Stimulated activated CD4-positive, alpha-beta T cell treated with anti-CD3 and anti-CD28 coated beads, Interleukin-15, amount 100 ng/mL, for 48 hours (primary cell): ENCODE results near the gene NTN1.
"Not testable (repeated sequence)": the region's sequence is repeated elsewhere in the genome, so short reads cannot be mapped to it uniquely, and the experiment has no call there.

Source experiments
- DNase-seq, 2 donors: peaks; one replicate each; pipeline ENCODE4 v3.0.0-alpha.2; 2020; ENCODE audit warnings: low read depth in 2 of 2

The NTN1 gene

GRCh38 chr17:9021158-9021991 is at the start of gene NTN1:
TSS of gene NTN1 (plus strand) at chr17:9021510. CDS start at chr17:9022374, 864 bp downstream.
- DNase-seq: peak in 1 of 2 donors; percentile 47

GRCh38 chr17:8975091-8975725 is 46.1 kb upstream of the NTN1 start:
- DNase-seq: no peak

DNA sequence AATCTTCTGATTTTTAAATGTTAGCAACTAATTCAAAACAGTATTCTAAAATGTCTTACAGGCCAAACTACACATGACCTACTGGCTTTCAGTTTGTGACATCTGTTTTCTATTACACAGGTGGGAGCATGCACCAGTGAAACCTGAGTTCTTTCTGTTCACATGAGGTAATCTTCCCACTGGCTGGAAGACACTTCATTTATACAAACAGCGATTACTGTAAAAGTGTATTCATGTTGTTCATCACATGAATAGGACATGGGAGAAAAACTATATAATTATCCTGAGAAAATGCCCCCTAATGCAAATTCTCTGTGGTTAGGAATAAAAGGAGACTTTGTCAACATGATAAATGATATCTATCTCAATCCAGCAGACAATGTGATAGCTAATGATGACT is 44.7 kb upstream of the NTN1 start:
- DNase-seq: no peak

- no peak for DNase-seq
Observed at GRCh38 chr17:8979715-8980114, 41.6 kb upstream of the NTN1 start.

GRCh38 chr17:8981443-8981842 is 39.9 kb upstream of the NTN1 start:
- no peak for DNase-seq

- not testable (repeated sequence) for DNase-seq
Observed at GRCh38 chr17:8984225-8984624, 37.1 kb upstream of the NTN1 start.

DNA sequence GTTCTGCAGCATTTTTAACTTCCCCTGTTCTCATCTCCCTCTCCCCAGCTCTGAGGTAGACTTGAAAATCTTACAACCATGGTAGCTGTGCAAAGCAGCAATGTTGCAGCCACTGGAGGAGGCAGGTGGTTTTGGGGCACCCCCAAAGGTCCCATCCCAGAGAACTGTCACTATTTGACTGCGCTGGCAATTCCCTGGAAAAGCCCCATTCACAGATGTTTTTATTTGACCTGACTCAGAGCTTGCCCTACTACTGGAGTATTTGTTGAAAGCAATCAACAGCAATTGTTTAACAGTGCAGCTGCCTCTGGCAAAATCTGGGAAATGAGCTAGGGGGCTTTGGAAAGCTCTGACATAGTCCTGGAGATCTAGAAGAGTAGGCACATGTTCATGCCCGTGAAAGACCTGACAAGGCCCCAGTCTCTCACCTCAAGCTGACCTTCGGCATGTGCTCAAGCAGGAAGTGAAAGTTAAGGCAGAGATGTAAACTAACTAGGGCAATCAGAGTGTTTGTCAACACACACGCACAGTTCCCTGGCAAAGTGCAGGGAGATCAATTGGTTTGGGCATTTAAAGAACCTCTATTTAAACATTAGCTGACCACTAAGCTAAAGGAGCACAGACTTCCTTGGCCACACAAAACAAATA is 36.1 kb upstream of the NTN1 start:
- no peak for DNase-seq

DNA sequence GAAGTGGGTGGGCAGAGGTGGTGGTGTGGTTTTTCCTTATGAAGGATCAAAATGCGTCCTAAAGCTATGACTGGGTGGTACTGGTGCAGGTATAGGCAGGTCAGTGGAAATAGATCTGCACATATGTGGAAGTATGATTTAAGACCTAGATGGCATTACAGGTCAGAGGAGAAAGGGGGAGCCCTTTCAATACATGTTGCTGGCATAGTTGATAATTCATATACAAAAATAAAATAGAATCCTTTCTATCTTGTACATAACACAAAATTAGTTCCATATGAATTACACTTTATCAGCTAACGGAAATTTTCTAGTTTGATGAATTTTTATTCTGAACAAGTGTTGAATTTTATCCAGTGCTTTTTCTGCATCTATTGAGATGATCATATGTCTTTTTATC is 35.0 kb upstream of the NTN1 start:
- no peak for DNase-seq

- not testable (repeated sequence) for DNase-seq
Observed at GRCh38 chr17:8988263-8988935, 32.9 kb upstream of the NTN1 start.

- DNase-seq: peak; percentile 44 to 63
Observed at GRCh38 chr17:8991514-8992285, 29.6 kb upstream of the NTN1 start.

GRCh38 chr17:8994319-8994718 is 27.0 kb upstream of the NTN1 start:
- DNase-seq: peak; percentile 39 to 72

DNA sequence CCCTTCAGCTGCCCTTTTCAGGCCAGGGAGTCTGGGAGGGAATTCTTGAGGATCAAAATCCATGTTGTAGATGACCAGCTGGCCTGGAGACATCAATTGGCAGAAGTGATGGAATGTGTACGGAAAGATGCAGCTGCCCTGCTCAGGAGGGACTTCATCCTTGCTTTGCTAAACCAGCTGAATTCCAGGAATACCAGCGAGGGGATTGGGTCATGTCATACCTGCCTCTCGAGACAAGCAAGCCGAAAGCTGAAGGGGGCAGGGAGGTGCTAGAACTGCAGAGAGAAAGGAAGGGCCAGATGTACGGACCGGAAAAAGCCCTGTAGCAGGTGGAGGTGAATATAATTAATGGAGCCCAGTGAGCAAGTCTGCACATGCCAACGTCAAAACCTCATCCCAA is 25.6 kb upstream of the NTN1 start:
- no peak for DNase-seq

- DNase-seq: peak; percentile 57 to 67
Observed at GRCh38 chr17:8997994-8998628, 23.2 kb upstream of the NTN1 start.

- no peak for DNase-seq
Observed at GRCh38 chr17:9001559-9001958, 19.8 kb upstream of the NTN1 start.

DNA sequence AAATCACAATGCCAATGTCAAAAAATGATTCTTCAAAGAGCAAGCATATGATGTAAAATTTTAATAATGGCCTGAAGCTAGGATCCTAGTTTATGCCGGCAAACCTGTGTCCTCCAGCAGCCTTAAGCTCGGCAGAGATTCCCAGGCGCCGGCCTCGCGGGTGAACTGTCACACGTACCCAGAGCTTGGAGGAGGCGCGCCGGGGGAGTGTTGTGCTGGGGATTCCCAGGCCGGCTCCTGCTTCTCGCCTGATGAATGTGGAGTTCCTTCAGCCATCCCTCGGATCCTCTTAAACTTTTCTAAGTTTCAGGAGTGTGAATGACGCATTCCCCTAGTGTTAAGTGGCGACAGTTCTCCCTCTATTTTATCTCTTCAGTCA is 19.1 kb upstream of the NTN1 start:
- no peak for DNase-seq

DNA sequence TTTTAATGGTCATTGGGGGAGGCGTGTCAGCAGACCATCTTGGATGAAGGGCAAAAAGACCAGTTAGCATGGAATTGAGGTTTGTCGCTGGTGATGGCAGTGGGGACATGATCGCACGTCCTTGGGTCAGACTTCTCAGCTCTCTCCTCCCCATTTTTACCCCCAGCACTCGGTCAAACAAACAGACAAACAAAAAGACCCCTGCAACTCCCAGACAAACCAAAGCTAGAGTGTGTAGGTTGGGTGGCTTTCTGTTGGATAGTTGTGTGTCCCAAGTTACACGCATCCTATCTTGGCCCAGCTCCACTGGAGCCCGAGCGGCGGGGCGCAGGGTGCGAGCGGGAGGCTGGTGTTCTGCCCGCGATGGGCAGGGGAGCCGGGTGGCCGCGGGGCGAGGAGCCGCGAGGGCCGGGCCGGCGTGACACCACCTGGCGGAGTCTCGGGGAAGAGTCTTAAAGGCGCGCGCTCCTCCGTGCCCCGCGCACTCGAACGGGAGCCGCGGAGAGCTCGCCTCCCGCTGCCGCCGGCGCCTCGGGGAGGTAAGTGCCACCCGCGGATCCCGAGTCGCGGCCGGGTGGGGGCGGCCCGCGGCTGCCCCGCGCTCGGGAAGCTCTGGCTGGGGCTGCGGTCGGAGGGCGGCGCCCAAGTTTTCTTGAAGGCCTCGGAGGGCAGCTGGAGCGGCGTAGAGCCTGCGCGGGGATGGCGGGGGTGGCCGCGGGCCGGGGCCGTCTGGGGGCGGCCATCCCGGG is 18.5 kb upstream of the NTN1 start:
- no peak for DNase-seq

DNA sequence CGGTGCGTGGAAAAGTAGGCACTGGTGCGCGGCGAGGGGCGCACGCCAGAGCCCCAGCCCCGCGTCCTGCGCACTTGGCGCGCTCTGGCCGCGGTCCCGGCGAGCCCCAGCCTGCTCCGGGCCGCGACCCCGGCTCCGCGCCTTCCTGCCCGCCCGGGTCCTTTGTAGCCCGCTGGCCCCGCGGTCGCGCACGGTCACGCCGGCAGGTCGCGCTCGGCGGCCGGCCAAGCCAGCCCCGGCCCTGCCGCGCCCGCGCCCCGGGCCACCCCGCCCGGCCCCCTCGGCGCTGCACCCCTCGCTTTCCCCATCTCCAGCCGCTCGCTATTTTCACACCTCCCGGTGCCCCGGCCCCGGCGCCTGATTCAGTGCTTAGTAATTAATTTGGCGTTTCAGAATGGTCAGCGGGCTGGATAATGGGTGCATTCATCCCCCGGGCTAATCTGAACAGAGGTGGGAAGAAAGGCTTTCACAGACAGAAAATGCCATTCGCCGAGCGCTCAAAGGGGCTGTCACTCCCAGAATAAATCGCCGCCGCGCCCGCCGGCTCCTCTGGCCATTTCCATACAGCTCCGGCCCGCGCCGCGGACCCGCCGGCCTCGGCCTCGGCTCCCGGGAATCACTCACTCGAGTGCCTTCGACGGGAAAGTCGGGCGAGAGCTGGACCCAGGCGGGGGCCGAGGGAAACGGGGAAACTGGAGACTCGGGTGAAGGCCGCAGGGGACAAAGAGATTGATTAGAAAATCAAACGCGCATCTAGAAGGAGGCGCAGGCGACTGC is 17.8 kb upstream of the NTN1 start:
- no peak for DNase-seq

GRCh38 chr17:9004132-9004960 is 17.0 kb upstream of the NTN1 start:
- no peak for DNase-seq

DNA sequence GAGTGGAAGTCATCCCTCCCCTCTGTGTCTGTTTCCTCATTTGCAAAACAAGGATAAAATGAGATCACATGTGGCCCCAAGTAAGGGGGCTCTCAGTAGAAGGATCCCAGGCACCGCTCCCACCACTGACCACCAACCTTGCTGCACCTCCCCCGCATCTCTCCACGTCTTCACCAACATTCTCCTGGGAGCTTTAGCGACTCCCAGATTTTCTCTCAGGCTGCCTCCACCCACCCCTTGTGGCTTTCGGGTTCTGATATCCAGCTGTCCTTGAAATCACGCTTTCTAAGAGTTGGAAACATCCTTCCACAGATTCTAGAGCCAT is 16.4 kb upstream of the NTN1 start:
- DNase-seq: no peak
